ENCODE data around the gene PSD2.
A peak's percentile ranks its signal among the peaks of the same experiment; 100 is the strongest.

PSD2 gene

DNA sequence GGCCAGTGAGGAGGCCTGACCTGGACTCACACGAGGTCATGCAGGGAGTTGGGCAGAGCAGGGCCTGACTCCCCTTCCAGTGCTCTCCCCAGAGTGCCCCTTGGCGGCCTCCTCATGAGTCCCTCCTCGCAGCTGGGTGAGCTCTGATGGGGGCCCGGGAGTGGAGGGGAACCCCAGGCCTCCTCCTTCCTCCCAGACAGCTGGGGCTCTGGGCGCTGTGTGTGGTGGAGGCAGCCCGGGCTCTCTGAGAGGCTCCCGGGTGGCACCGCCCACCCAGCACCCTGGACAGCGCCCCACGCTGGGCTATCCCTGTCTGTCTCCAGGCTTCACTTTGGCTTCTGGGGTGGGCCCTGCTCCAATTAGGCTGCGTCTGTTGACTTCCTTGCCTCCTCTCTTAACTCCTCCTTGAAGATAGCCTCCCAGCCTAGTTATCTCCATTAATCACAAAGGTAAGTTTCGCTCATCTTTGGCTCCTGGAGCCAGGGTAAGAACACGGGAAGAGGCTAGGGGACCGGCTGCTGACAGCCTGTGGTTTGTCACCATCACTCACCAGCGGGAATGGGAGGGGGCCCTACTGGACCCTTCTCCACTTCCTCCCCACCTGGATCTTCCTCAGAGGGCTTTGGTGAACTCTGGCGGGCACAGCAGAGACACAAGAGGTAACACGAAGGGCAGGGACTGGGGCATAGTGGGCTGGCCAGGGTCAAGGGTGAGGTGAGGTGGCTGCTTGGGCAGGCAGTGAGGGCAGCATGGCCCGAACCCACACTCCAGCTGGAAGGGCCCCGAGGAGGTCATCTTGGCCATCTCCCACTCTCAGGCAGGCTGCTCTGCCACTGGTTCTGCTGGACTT, 13.1 kb downstream of the PSD2 start:
- no peak for TF ChIP-seq FOXP2 (optimal IDR thresholded peaks at IDR 0.05; ENCODE audit: borderline replicate concordance, extremely low read depth, extremely low read length, insufficient read depth)
- TF ChIP-seq, protein P1, sequence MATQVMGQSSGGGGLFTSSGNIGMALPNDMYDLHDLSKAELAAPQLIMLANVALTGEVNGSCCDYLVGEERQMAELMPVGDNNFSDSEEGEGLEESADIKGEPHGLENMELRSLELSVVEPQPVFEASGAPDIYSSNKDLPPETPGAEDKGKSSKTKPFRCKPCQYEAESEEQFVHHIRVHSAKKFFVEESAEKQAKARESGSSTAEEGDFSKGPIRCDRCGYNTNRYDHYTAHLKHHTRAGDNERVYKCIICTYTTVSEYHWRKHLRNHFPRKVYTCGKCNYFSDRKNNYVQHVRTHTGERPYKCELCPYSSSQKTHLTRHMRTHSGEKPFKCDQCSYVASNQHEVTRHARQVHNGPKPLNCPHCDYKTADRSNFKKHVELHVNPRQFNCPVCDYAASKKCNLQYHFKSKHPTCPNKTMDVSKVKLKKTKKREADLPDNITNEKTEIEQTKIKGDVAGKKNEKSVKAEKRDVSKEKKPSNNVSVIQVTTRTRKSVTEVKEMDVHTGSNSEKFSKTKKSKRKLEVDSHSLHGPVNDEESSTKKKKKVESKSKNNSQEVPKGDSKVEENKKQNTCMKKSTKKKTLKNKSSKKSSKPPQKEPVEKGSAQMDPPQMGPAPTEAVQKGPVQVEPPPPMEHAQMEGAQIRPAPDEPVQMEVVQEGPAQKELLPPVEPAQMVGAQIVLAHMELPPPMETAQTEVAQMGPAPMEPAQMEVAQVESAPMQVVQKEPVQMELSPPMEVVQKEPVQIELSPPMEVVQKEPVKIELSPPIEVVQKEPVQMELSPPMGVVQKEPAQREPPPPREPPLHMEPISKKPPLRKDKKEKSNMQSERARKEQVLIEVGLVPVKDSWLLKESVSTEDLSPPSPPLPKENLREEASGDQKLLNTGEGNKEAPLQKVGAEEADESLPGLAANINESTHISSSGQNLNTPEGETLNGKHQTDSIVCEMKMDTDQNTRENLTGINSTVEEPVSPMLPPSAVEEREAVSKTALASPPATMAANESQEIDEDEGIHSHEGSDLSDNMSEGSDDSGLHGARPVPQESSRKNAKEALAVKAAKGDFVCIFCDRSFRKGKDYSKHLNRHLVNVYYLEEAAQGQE (IDR thresholded peaks at IDR 0.05; ENCODE audit: insufficient read depth in 1 of 2, low read depth in 2 of 2, low read length in 2 of 2), result peak; percentile 94 to 97
- no peak for TF ChIP-seq SIN3A (IDR thresholded peaks at IDR 0.05; ENCODE audit: borderline replicate concordance, insufficient read depth, low read length)

DNA sequence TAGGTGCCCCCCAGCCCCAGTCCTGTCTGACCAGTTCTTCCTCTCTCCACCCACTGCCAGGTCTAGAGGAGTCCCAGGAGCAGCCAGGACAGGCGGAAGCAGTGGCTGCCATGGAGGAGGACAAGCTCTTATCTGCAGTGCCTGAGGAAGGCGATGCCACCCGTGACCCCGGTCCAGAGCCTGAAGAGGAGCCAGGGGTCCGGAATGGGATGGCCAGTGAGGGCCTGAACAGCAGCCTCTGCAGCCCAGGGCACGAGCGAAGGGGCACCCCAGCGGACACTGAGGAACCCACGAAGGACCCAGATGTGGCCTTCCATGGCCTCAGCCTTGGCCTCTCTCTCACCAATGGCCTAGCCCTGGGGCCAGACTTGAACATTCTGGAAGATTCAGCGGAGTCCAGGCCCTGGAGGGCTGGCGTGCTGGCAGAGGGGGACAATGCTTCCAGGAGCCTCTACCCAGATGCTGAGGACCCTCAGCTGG, 13.8 kb downstream of the PSD2 start:
- TF ChIP-seq SIN3A (IDR thresholded peaks at IDR 0.05; ENCODE audit: borderline replicate concordance, insufficient read depth, low read length), result no peak
- no peak for TF ChIP-seq FOXP2 (optimal IDR thresholded peaks at IDR 0.05; ENCODE audit: borderline replicate concordance, extremely low read depth, extremely low read length, insufficient read depth)
- TF ChIP-seq TAF1 (IDR thresholded peaks at IDR 0.05; ENCODE audit: borderline replicate concordance, insufficient read depth, low read length), result no peak
- TF ChIP-seq, protein P1 (IDR thresholded peaks at IDR 0.05; ENCODE audit: insufficient read depth in 1 of 2, low read depth in 2 of 2, low read length in 2 of 2), result no peak
- TF ChIP-seq POLR2AphosphoS5 (IDR thresholded peaks at IDR 0.05; ENCODE audit: low read depth, low read length), result no peak

DNA sequence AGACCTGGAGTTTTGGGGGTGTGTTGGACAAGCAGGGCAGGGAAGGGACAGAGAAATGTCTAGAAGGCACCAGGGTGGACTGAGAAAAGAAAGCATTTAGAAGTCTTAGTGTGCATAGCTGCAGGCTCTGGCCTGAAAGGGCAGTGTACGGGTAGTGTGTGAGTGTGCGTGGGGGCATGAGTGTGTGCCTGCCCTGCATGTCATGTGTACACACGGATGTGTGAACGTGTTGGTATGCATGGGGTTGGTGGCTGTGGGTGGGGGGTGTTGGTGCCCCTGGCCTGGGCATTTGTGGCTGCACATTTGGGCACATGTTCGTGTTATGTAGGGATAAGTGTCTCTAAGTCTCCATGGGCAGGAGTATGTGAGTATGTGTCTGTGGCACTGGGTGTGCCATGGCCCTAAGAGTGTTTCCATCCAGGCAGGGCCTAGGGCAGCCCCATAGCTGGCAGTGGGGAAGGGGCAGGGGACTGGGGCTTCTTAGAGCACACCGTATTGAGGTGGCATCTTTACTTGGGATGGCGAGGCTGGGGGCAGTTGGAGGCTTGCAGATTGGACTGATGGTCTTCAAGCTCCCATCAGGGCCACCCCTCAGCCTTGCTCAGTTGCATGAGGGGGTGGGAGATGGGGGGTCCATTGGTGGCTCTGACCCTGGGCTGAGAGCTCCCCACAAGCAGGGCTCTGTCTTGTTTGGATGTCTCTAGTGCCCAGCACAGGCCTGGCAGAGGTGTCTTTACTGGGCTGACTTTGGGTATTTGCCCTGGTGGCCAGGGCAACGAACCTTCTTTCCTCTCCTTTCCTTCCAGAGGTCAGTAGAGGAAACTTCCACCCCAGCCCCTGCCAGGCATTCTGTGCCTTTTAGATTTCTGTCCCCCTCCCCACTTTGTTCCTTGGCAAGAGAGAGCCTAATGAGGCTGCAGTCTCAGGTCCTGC, 15.0 kb downstream of the PSD2 start:
- TF ChIP-seq POLR2AphosphoS5 (IDR thresholded peaks at IDR 0.05; ENCODE audit: low read depth, low read length), result no peak
- TF ChIP-seq FOXP2 (optimal IDR thresholded peaks at IDR 0.05; ENCODE audit: borderline replicate concordance, extremely low read depth, extremely low read length, insufficient read depth), result no peak
- TF ChIP-seq, protein P1 (IDR thresholded peaks at IDR 0.05; ENCODE audit: insufficient read depth in 1 of 2, low read depth in 2 of 2, low read length in 2 of 2), result no peak
- no peak for TF ChIP-seq TAF1 (IDR thresholded peaks at IDR 0.05; ENCODE audit: borderline replicate concordance, insufficient read depth, low read length)
- TF ChIP-seq SIN3A (IDR thresholded peaks at IDR 0.05; ENCODE audit: borderline replicate concordance, insufficient read depth, low read length), result no peak

- TF ChIP-seq, protein P1 (IDR thresholded peaks at IDR 0.05; ENCODE audit: insufficient read depth in 1 of 2, low read depth in 2 of 2, low read length in 2 of 2), result no peak
- TF ChIP-seq FOXP2 (optimal IDR thresholded peaks at IDR 0.05; ENCODE audit: borderline replicate concordance, extremely low read depth, extremely low read length, insufficient read depth) (no peak), TAF1 (IDR thresholded peaks at IDR 0.05; ENCODE audit: borderline replicate concordance, insufficient read depth, low read length) (no peak), SIN3A (IDR thresholded peaks at IDR 0.05; ENCODE audit: borderline replicate concordance, insufficient read depth, low read length) (no peak), POLR2AphosphoS5 (IDR thresholded peaks at IDR 0.05; ENCODE audit: low read depth, low read length) (no peak)
These were observed 15.6 kb downstream of the PSD2 start for GRCh38 chr5:139811274-139811607.
